ENCODE data around the gene ZNF202. TPM values are rescaled to one million over a fixed set of nuclear protein-coding genes. Genes with fewer than 3 reads are reported as not detected.

ZNF202 gene
- total and polyA plus RNA-seq, 9 donors, result 13.0 to 22.8 (median 16.7) TPM

Other genes starting within 250 kb of the ZNF202 start
- 12.8 TPM for gene SCN3B, start 87.0 kb downstream of the ZNF202 start, total RNA-seq
- gene SCN3B, start 87.0 kb downstream of the ZNF202 start, polyA plus RNA-seq (ENCODE audit: insufficient read depth in 1 of 8, insufficient read length in 8 of 8, low replicate concordance in 1 of 8), result 10 to 100 TPM; 18.4 to 28.2 (median 19.3) TPM
- gene OR6X1, start 12.9 kb upstream of the ZNF202 start, total RNA-seq, result not detected
- gene OR6X1, start 12.9 kb upstream of the ZNF202 start, polyA plus RNA-seq (ENCODE audit: insufficient read depth in 1 of 8, insufficient read length in 8 of 8, low replicate concordance in 1 of 8), result not detected
- not detected for gene OR6M1, start 64.7 kb upstream of the ZNF202 start, total RNA-seq
- gene OR6M1, start 64.7 kb upstream of the ZNF202 start, polyA plus RNA-seq (ENCODE audit: insufficient read depth in 1 of 8, insufficient read length in 8 of 8, low replicate concordance in 1 of 8), result not detected
- gene TMEM225, start 144.0 kb upstream of the ZNF202 start, total RNA-seq, result not detected
- not detected for gene TMEM225, start 144.0 kb upstream of the ZNF202 start, polyA plus RNA-seq (ENCODE audit: insufficient read depth in 1 of 8, insufficient read length in 8 of 8, low replicate concordance in 1 of 8)
- gene OR8D4, start 160.5 kb upstream of the ZNF202 start, total RNA-seq, result 0.04 TPM
- gene OR8D4, start 160.5 kb upstream of the ZNF202 start, polyA plus RNA-seq (ENCODE audit: insufficient read depth in 1 of 8, insufficient read length in 8 of 8, low replicate concordance in 1 of 8), result under 1 TPM in 5 of 8 donors, not detected in 3; 0.06 to 0.09 (median 0.08) TPM
- 0.04 TPM for gene OR4D5, start 198.0 kb upstream of the ZNF202 start, total RNA-seq
- gene OR4D5, start 198.0 kb upstream of the ZNF202 start, polyA plus RNA-seq (ENCODE audit: insufficient read depth in 1 of 8, insufficient read length in 8 of 8, low replicate concordance in 1 of 8), result not detected
- not detected for gene OR6T1, start 202.2 kb upstream of the ZNF202 start, total RNA-seq
- gene OR6T1, start 202.2 kb upstream of the ZNF202 start, polyA plus RNA-seq (ENCODE audit: insufficient read depth in 1 of 8, insufficient read length in 8 of 8, low replicate concordance in 1 of 8), result not detected
- gene OR10S1, start 236.1 kb upstream of the ZNF202 start, total RNA-seq, result not detected
- gene OR10S1, start 236.1 kb upstream of the ZNF202 start, polyA plus RNA-seq (ENCODE audit: insufficient read depth in 1 of 8, insufficient read length in 8 of 8, low replicate concordance in 1 of 8), result not detected